Measurements from ENCODE around the gene RAB37.
A peak's percentile ranks its signal among the peaks of the same experiment; 100 is the strongest.

The RAB37 gene

GRCh38 chr17:74713171-74713755 is 23.8 kb upstream of the RAB37 start:
- H3K9me3 Mint-ChIP-seq: no peaks in the 10 kb centered on the region
- H3K27ac Mint-ChIP-seq: no peak overlapping the region
- no peak for ATAC-seq
- H3K4me1 Mint-ChIP-seq: peaks cover 24% of the 10 kb centered on the region
- H3K4me3 Mint-ChIP-seq: no peak overlapping the region
- no peaks in the 10 kb centered on the region for H3K36me3 Mint-ChIP-seq
- no peak for DNase-seq (ENCODE audit: low spot score in 2 of 2)

- peaks cover 24% of the 10 kb centered on the region for H3K4me1 Mint-ChIP-seq
- H3K4me3 Mint-ChIP-seq: no peak overlapping the region
- H3K9me3 Mint-ChIP-seq: no peaks in the 10 kb centered on the region
- ATAC-seq (peak; percentile 37), DNase-seq (ENCODE audit: low spot score in 2 of 2) (no peak)
- H3K27ac Mint-ChIP-seq: no peak overlapping the region
- H3K36me3 Mint-ChIP-seq: no peaks in the 10 kb centered on the region
Observed at GRCh38 chr17:74715144-74715543, 21.9 kb upstream of the RAB37 start.

GRCh38 chr17:74720506-74720905 is 16.6 kb upstream of the RAB37 start:
- ATAC-seq (no peak), DNase-seq (ENCODE audit: low spot score in 2 of 2) (no peak)
- Mint-ChIP-seq H3K4me3 (no peak overlapping the region), H3K4me1 (peaks cover 7% of the 10 kb centered on the region), H3K27ac (no peak overlapping the region), H3K36me3 (no peaks in the 10 kb centered on the region), H3K9me3 (no peaks in the 10 kb centered on the region)

GRCh38 chr17:74722782-74723181 is 14.3 kb upstream of the RAB37 start:
- ATAC-seq (no peak), DNase-seq (ENCODE audit: low spot score in 2 of 2) (no peak)
- Mint-ChIP-seq H3K36me3 (no peaks in the 10 kb centered on the region), H3K9me3 (no peaks in the 10 kb centered on the region), H3K4me1 (peaks cover 6% of the 10 kb centered on the region), H3K27ac (no peak overlapping the region), H3K4me3 (no peak overlapping the region)

- no peak overlapping the region for H3K4me3 Mint-ChIP-seq
- H3K9me3 Mint-ChIP-seq: no peaks in the 10 kb centered on the region
- H3K27ac Mint-ChIP-seq: no peak overlapping the region
- ATAC-seq (no peak), DNase-seq (ENCODE audit: low spot score in 2 of 2) (no peak)
- no peaks in the 10 kb centered on the region for H3K36me3 Mint-ChIP-seq
- H3K4me1 Mint-ChIP-seq: peaks cover 6% of the 10 kb centered on the region
Observed at GRCh38 chr17:74723891-74724290, 13.2 kb upstream of the RAB37 start.

GRCh38 chr17:74725111-74725510 is 11.9 kb upstream of the RAB37 start:
- Mint-ChIP-seq H3K36me3 (no peaks in the 10 kb centered on the region), H3K9me3 (no peaks in the 10 kb centered on the region), H3K27ac (no peak overlapping the region), H3K4me3 (no peak overlapping the region), H3K4me1 (peaks cover 6% of the 10 kb centered on the region)
- ATAC-seq: no peak
- no peak for DNase-seq (ENCODE audit: low spot score in 2 of 2)

- no peak overlapping the region for H3K27ac Mint-ChIP-seq
- peaks cover 6% of the 10 kb centered on the region for H3K4me1 Mint-ChIP-seq
- DNase-seq (ENCODE audit: low spot score in 2 of 2): no peak
- no peak overlapping the region for H3K4me3 Mint-ChIP-seq
- ATAC-seq: no peak
- H3K36me3 Mint-ChIP-seq: no peaks in the 10 kb centered on the region
- no peaks in the 10 kb centered on the region for H3K9me3 Mint-ChIP-seq
Observed at GRCh38 chr17:74728033-74728701, 8.9 kb upstream of the RAB37 start.

- Mint-ChIP-seq H3K36me3 (no peaks in the 10 kb centered on the region), H3K4me1 (peaks cover 6% of the 10 kb centered on the region), H3K27ac (no peak overlapping the region), H3K9me3 (no peaks in the 10 kb centered on the region), H3K4me3 (no peak overlapping the region)
- ATAC-seq: no peak
- no peak for DNase-seq (ENCODE audit: low spot score in 2 of 2)
Observed at GRCh38 chr17:74728702-74729075, 8.4 kb upstream of the RAB37 start.

GRCh38 chr17:74729368-74729767 is 7.7 kb upstream of the RAB37 start:
- ATAC-seq (no peak), DNase-seq (ENCODE audit: low spot score in 2 of 2) (no peak)
- Mint-ChIP-seq H3K4me1 (no peaks in the 10 kb centered on the region), H3K9me3 (no peaks in the 10 kb centered on the region), H3K27ac (no peak overlapping the region), H3K36me3 (no peaks in the 10 kb centered on the region), H3K4me3 (no peak overlapping the region)

- H3K4me1 Mint-ChIP-seq: no peaks in the 10 kb centered on the region
- no peaks in the 10 kb centered on the region for H3K9me3 Mint-ChIP-seq
- H3K27ac Mint-ChIP-seq: no peak overlapping the region
- ATAC-seq (no peak), DNase-seq (ENCODE audit: low spot score in 2 of 2) (no peak)
- H3K36me3 Mint-ChIP-seq: no peaks in the 10 kb centered on the region
- no peak overlapping the region for H3K4me3 Mint-ChIP-seq
Observed at GRCh38 chr17:74729866-74730265, 7.2 kb upstream of the RAB37 start.

- DNase-seq (ENCODE audit: low spot score in 2 of 2): peak; percentile 61 to 84
- Mint-ChIP-seq H3K36me3 (no peaks in the 10 kb centered on the region), H3K9me3 (no peaks in the 10 kb centered on the region), H3K4me3 (peak overlapping the region; percentile 12), H3K4me1 (no peaks in the 10 kb centered on the region), H3K27ac (no peak overlapping the region)
- ATAC-seq: peak; percentile 94
Observed at GRCh38 chr17:74730491-74731346, 6.3 kb upstream of the RAB37 start.

- ATAC-seq: no peak
- H3K4me3 Mint-ChIP-seq: peak overlapping the region; percentile 12
- no peaks in the 10 kb centered on the region for H3K36me3 Mint-ChIP-seq
- H3K27ac Mint-ChIP-seq: no peak overlapping the region
- no peak for DNase-seq (ENCODE audit: low spot score in 2 of 2)
- H3K9me3 Mint-ChIP-seq: no peaks in the 10 kb centered on the region
- peaks cover 3% of the 10 kb centered on the region for H3K4me1 Mint-ChIP-seq
Observed at GRCh38 chr17:74731347-74731605, 5.8 kb upstream of the RAB37 start.

- no peaks in the 10 kb centered on the region for H3K36me3 Mint-ChIP-seq
- no peak overlapping the region for H3K27ac Mint-ChIP-seq
- peaks cover 7% of the 10 kb centered on the region for H3K4me1 Mint-ChIP-seq
- ATAC-seq (no peak), DNase-seq (ENCODE audit: low spot score in 2 of 2) (no peak)
- H3K9me3 Mint-ChIP-seq: no peaks in the 10 kb centered on the region
- no peak overlapping the region for H3K4me3 Mint-ChIP-seq
Observed at GRCh38 chr17:74732042-74732867, 4.8 kb upstream of the RAB37 start.

- Mint-ChIP-seq H3K27ac (no peak overlapping the region), H3K4me3 (no peak overlapping the region), H3K9me3 (no peaks in the 10 kb centered on the region), H3K36me3 (no peaks in the 10 kb centered on the region), H3K4me1 (peaks cover 19% of the 10 kb centered on the region)
- ATAC-seq (no peak), DNase-seq (ENCODE audit: low spot score in 2 of 2) (no peak)
Observed at GRCh38 chr17:74733365-74734122, 3.5 kb upstream of the RAB37 start.

- Mint-ChIP-seq H3K27ac (peak overlapping the region; percentile 41), H3K36me3 (no peaks in the 10 kb centered on the region), H3K4me3 (no peak overlapping the region), H3K9me3 (no peaks in the 10 kb centered on the region), H3K4me1 (peaks cover 26% of the 10 kb centered on the region)
- ATAC-seq (no peak), DNase-seq (ENCODE audit: low spot score in 2 of 2) (no peak)
Observed at GRCh38 chr17:74734256-74734655, 2.8 kb upstream of the RAB37 start.

Measured in stimulated activated effector memory CD8-positive, alpha-beta T cell treated with anti-CD3 and anti-CD28 coated beads, Interleukin-12 subunit alpha, Interleukin-12 subunit beta, amount 100 ng/mL, for 72 hours (primary cell).